Ectodermal cell (in vitro differentiated cells): ENCODE data around the gene NLGN3.

ENCODE experiments used
- H3K27ac ChIP-seq: 2 replicates; pipeline ENCODE4 v1.7.0; 2013; ENCODE audit warnings: mild to moderate bottlenecking, low read depth, low read length; ENCODE audit not compliant: insufficient read depth, poor library complexity, severe bottlenecking
- H3K27me3 ChIP-seq: 2 replicates; pipeline ENCODE4 v1.7.0; 2013; ENCODE audit warnings: mild to moderate bottlenecking, low read length; ENCODE audit not compliant: insufficient read depth, control insufficient read depth, poor library complexity, severe bottlenecking
- H3K36me3 ChIP-seq: one replicate; pipeline ENCODE4 v1.7.0; 2013; ENCODE audit warnings: low read length; ENCODE audit not compliant: control insufficient read depth, insufficient read depth
- H3K4me1 ChIP-seq: one replicate; pipeline ENCODE4 v1.7.0; 2013; ENCODE audit warnings: low read length; ENCODE audit not compliant: control insufficient read depth, insufficient read depth
- H3K4me3 ChIP-seq: 2 replicates; pipeline ENCODE4 v1.7.0; 2013; ENCODE audit warnings: low read depth, low read length, control low read depth; ENCODE audit not compliant: insufficient read depth
- H3K9me3 ChIP-seq: 2 replicates; pipeline ENCODE4 v1.7.0; 2013; ENCODE audit warnings: mild to moderate bottlenecking, low read length, moderate library complexity; ENCODE audit not compliant: control insufficient read depth
- WGBS, 2 experiments: methylation state at CpG; one replicate each; pipeline ENCODE4 v1.1.7; 2013; ENCODE audit warnings: missing lambda C conversion rate in 2 of 2; 5-methylcytosine and 5-hydroxymethylcytosine counted together

Gene NLGN3

DNA sequence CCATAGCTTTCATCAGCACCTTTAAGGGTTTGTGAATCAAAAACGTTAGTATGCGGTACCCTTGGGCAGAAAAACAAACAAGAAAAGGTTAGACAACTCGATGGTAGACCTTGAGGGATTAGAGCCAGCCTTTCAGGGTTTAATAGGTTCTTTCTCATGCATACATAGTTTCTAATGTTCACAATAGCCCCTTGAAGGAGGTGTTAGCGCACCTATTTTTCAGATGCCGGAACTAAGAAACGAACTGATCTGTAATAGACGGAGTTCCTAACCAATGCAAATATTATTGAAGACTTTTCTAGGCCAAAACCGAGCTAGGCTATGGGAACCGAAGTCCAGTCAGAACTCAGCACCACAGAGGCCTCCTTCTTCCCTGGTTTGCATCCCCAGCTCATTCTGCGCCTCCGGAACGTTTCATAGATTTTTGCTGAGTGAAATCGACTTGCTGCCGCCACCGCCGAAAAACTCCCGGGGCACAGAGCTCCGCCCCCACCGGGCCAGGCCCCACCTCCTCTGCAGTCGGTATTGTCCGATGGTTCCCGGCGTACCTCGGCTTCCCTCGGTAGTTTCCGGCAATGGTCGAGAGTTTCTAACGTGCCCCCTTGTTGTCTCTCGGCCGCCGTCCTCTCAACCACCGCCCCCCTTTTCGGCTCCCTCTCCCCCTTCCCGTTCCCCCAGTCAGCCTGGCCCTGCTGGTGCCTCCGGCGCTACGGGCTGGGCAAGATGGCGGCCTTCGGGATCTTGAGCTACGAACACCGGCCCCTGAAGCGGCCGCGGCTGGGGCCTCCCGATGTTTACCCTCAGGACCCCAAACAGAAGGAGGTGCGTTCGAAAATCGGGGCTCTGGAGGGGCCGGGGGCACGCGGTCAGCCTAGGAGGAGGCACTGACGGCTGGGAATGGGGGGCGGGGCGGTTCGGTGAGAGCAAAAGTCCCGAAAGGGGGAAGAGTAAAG is 26.3 kb upstream of the NLGN3 start, which contains the start of gene MED12:
Gene MED12 (plus strand): TSS at position 565 of the 953 bp plus-strand sequence. CDS start 159 bp downstream, at position 724.
- H3K4me1 ChIP-seq: no peaks in the 10 kb centered on the region
- H3K27ac ChIP-seq: no peak within 1 kb of the TSS
- peaks cover 3% of the 10 kb centered on the region for H3K36me3 ChIP-seq
- WGBS, 2 experiments: 1% methylated on average over 53 to 55 of the region's 56 CpGs
- H3K9me3 ChIP-seq: no peaks in the 10 kb centered on the region
- H3K4me3 ChIP-seq: peak within 1 kb of the TSS; percentile 60
- H3K27me3 ChIP-seq: no peaks in the 10 kb centered on the region

DNA sequence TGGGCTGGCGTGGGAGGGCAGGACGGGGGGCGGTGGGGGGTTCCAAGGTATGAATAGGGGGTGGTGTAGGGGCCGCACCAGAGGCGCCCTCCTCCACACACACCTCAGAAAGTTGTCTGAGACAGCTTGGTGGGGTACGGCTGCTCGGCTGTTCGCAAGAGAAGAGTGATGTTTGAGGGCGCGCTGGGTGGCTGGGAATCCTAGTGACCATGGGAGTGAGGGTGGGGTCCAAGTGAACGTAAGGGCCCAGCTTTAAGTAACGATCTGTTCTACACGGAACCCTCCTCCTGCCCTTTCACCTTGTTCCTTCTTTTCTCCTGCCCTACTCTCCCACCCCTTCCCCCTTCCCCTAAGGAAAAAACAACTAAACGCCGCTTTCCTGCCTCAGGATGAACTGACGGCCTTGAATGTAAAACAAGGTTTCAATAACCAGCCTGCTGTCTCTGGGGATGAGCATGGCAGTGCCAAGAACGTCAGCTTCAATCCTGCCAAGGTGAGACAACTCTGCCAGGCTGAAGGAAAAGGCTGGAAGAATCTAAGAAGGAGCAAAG is 25.6 kb upstream of the NLGN3 start:
- Histone ChIP-seq H3K4me3 (peak overlapping the region; percentile 60), H3K9me3 (no peaks in the 10 kb centered on the region), H3K4me1 (no peaks in the 10 kb centered on the region), H3K36me3 (peaks cover 3% of the 10 kb centered on the region), H3K27me3 (no peaks in the 10 kb centered on the region), H3K27ac (no peak overlapping the region)
- WGBS, 2 experiments: 5 to 7% methylated on average over 12 to 14 of the region's 17 CpGs

DNA sequence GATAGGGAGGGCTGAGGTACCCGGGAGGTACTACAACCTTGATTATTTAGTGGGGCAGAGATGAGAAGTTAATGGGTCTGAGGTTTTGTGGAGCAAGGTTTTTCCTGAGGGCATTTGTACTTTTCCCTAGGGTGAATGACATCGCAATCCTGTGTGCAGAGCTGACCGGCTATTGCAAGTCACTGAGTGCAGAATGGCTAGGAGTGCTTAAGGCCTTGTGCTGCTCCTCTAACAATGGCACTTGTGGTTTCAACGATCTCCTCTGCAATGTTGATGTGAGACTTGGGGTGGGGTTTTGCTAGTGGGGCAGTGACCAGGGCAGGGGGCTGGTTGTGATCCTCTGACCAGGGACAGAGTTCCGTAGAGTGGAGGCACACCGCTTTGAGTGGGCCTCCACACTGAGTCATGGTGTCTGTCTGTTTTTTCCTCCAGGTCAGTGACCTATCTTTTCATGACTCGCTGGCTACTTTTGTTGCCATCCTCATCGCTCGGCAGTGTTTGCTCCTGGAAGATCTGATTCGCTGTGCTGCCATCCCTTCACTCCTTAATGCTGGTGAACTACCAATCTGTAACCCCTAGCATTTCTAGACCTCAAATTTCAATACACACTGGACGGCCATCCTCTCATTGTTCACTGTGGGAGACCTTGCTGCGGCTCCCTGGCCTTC is 16.3 kb upstream of the NLGN3 start:
- Histone ChIP-seq H3K27ac (no peak overlapping the region), H3K36me3 (peaks cover 19% of the 10 kb centered on the region)

DNA sequence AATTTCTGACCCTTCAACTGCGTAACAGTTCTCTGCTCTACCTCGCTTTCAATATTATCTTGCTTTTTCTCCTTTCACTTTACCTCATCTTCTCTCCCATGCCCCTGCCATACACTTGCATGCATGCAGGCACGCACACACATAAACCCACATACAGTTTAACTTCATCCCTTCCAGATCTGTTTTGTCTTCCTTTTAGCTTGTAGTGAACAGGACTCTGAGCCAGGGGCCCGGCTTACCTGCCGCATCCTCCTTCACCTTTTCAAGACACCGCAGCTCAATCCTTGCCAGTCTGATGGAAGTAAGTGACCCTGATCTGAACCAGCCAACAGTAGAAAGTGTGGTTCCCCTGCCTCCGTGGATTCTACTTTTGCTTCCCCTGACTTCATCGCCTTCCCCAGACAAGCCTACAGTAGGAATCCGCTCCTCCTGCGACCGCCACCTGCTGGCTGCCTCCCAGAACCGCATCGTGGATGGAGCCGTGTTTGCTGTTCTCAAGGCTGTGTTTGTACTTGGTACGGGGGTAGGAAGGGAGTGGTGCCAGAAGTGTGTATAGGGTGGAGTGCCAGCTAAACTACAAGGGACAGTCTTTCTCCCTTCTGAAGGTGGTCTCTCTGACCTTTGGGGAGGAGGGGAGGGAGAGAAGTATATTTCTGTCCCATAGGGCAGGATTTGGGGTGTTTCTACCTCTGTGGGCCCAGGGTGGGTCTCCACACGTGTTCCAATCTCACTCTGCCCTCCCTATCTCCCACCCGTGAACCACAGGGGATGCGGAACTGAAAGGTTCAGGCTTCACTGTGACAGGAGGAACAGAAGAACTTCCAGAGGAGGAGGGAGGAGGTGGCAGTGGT is 15.5 kb upstream of the NLGN3 start:
- WGBS, 2 experiments: 50 to 52% methylated on average over 18 of the region's 18 CpGs
- no peaks in the 10 kb centered on the region for H3K27me3 ChIP-seq
- no peaks in the 10 kb centered on the region for H3K4me1 ChIP-seq
- H3K36me3 ChIP-seq: peaks cover 19% of the 10 kb centered on the region
- H3K27ac ChIP-seq: no peak overlapping the region
- no peaks in the 10 kb centered on the region for H3K9me3 ChIP-seq
- H3K4me3 ChIP-seq: no peak overlapping the region

More for the DNA sequence above, 16.3 kb upstream of the NLGN3 start:
- Histone ChIP-seq H3K4me3 (no peak overlapping the region), H3K27me3 (no peaks in the 10 kb centered on the region), H3K9me3 (no peaks in the 10 kb centered on the region), H3K4me1 (no peaks in the 10 kb centered on the region)
- WGBS, 2 experiments: 90 to 91% methylated on average over 12 of the region's 12 CpGs

DNA sequence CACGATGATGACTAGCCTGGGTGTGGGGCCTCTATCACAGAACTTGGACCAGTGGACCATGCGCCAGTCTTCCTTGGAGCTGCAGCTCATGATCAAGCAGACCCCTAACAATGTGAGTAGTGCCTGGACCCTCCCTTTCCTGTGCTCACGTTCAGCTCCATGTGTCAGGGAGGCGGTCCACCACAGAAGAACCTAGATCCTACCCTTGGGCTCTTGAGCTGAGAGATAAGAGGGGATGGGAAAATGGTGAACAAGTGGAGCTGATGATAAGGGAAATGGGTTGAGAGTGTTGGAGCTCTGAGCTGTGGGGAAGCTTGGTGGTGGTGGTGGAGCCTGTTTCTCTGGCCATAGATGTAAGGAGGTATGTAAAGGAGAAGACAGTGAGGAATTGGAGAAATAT is 13.1 kb upstream of the NLGN3 start:
- H3K36me3 ChIP-seq: peaks cover 8% of the 10 kb centered on the region
- H3K4me1 ChIP-seq: no peaks in the 10 kb centered on the region
- H3K4me3 ChIP-seq: no peak overlapping the region
- no peaks in the 10 kb centered on the region for H3K9me3 ChIP-seq
- no peaks in the 10 kb centered on the region for H3K27me3 ChIP-seq
- WGBS, 2 experiments: 95 to 96% methylated on average over 4 of the region's 4 CpGs
- H3K27ac ChIP-seq: no peak overlapping the region

DNA sequence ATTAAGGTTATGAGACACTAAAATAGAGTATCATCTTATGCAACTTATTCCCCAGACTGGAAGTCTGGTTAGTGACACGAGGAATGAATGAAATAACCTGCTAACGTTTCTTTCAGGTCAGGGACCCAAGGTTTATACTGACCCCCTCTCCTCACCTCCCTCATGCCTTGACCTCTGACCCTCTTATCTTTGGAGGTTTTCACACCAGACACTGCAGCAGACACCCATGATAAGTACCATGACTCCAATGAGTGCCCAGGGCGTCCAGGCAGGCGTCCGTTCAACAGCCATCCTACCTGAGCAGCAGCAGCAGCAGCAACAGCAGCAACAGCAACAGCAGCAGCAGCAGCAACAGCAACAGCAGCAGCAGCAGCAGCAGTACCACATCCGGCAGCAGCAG is 4.2 kb upstream of the NLGN3 start:
- WGBS, 2 experiments: 89 to 95% methylated on average over 6 of the region's 6 CpGs
- peaks cover 9% of the 10 kb centered on the region for H3K36me3 ChIP-seq
- H3K27ac ChIP-seq: no peak overlapping the region
- no peaks in the 10 kb centered on the region for H3K4me1 ChIP-seq
- H3K27me3 ChIP-seq: no peaks in the 10 kb centered on the region
- H3K4me3 ChIP-seq: no peak overlapping the region
- H3K9me3 ChIP-seq: no peaks in the 10 kb centered on the region

DNA sequence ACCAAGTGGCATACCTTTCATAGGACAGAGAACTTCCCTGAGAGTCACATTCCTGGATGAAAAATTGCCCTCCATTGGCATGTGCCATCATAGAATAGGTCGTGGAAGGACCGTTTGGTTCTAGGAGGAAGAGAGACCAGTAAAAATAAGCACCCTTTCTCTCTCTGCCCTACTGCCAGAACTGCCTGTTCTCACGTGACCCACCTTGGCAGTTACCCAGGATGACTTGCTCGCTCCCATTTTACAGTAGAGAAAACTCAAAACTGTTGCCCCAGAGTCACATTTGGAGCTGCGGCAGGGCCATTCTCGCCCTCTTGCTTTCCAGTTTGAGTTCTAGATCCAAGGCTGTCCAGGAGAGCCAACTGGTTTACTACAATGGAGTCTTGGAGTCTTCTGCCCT is 1.1 kb upstream of the NLGN3 start:
- no peaks in the 10 kb centered on the region for H3K27me3 ChIP-seq
- H3K36me3 ChIP-seq: no peaks in the 10 kb centered on the region
- H3K4me1 ChIP-seq: peaks cover 5% of the 10 kb centered on the region
- H3K9me3 ChIP-seq: no peaks in the 10 kb centered on the region
- no peak overlapping the region for H3K4me3 ChIP-seq
- WGBS, 2 experiments: 93 to 98% methylated on average over 6 of the region's 6 CpGs
- H3K27ac ChIP-seq: no peak overlapping the region

DNA sequence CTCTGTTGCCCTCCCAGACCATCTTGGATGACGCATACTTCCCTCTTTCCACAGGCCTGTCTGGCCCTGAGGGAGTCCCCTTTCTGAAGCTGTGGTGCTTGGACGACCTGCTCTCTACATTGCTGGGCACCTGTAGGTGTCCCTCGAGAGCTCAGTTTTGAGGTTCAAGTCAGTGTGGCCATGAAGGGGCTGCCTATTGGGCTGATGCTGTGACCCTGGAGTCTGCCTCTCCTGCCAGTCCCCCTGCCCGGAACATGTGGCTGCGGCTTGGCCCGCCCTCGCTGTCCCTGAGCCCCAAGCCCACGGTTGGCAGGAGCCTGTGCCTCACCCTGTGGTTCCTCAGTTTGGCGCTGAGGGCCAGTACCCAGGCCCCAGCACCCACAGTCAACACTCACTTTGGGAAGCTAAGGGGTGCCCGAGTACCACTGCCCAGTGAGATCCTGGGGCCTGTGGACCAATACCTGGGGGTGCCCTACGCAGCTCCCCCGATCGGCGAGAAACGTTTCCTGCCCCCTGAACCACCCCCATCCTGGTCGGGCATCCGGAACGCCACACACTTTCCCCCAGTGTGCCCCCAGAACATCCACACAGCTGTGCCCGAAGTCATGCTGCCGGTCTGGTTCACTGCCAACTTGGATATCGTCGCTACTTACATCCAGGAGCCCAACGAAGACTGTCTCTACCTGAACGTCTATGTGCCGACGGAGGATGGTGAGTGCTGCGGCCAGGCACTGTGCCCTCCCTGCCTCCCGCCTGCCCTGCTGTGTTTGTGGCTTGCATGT is 3.0 kb downstream of the NLGN3 start:
- peaks cover 5% of the 10 kb centered on the region for H3K4me1 ChIP-seq
- 90 to 93% methylated on average over 28 of the region's 28 CpGs for WGBS, 2 experiments
- no peak overlapping the region for H3K4me3 ChIP-seq

DNA sequence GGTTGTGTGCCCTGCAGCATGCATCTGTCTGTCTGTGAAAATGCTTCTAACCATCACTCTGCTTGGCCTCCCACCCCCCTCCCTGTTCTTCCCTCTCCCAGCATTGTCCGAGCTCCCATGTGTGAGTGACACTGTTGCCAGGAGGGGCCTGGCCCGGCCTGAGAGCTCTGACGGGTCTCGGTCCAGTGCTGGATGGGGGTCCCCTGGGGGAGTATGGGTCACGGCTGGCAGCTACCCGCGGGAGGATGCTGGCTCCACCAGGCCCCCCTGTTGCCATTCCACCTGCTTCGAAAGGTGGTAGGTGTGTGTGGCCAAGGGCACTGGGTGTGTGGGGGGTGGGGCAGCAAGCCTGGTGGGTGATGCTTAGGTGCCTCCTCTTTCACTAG is 3.6 kb downstream of the NLGN3 start:
- no peaks in the 10 kb centered on the region for H3K36me3 ChIP-seq
- no peak overlapping the region for H3K4me3 ChIP-seq
- peaks cover 5% of the 10 kb centered on the region for H3K4me1 ChIP-seq
- no peaks in the 10 kb centered on the region for H3K9me3 ChIP-seq
- no peaks in the 10 kb centered on the region for H3K27me3 ChIP-seq
- 83 to 91% methylated on average over 8 of the region's 8 CpGs for WGBS, 2 experiments
- no peak overlapping the region for H3K27ac ChIP-seq

More for the DNA sequence above, 3.0 kb downstream of the NLGN3 start:
- Histone ChIP-seq H3K27me3 (no peaks in the 10 kb centered on the region), H3K27ac (no peak overlapping the region), H3K9me3 (no peaks in the 10 kb centered on the region), H3K36me3 (no peaks in the 10 kb centered on the region)
